HG02938 (cell line): ENCODE results near the gene ITPR1.

Experiments
- ATAC-seq: cut with Tn5 transposase; IDR thresholded peaks from one replicate; pipeline ENCODE4 v1.9.1; 2021; ENCODE audit warnings: mild to moderate bottlenecking, moderate library complexity; ENCODE audit not compliant: unreplicated experiment

Gene ITPR1

GRCh38 chr3:4678320-4678719 lies 185.2 kb downstream of the ITPR1 start:
- no peak for ATAC-seq

GRCh38 chr3:4680227-4680691 lies 187.1 kb downstream of the ITPR1 start:
- ATAC-seq = no peak

GRCh38 chr3:4680871-4681300 lies 187.7 kb downstream of the ITPR1 start:
- ATAC-seq = no peak

GRCh38 chr3:4681301-4681700 lies 188.2 kb downstream of the ITPR1 start:
- ATAC-seq = no peak

GRCh38 chr3:4684117-4684516 lies 191.0 kb downstream of the ITPR1 start:
- ATAC-seq = no peak

GRCh38 chr3:4684976-4685375 lies 191.8 kb downstream of the ITPR1 start:
- no peak for ATAC-seq

- ATAC-seq = no peak
These were observed 192.7 kb downstream of the ITPR1 start for GRCh38 chr3:4685673-4686345.

- no peak for ATAC-seq
These were observed 193.5 kb downstream of the ITPR1 start for GRCh38 chr3:4686619-4687018.

GRCh38 chr3:4687167-4687566 lies 194.0 kb downstream of the ITPR1 start:
- no peak for ATAC-seq

- ATAC-seq = no peak
These were observed 194.4 kb downstream of the ITPR1 start for GRCh38 chr3:4687596-4687995.

- no peak for ATAC-seq
These were observed 195.3 kb downstream of the ITPR1 start for GRCh38 chr3:4688411-4688810.

- ATAC-seq = no peak
These were observed 195.9 kb downstream of the ITPR1 start for GRCh38 chr3:4689021-4689420.

GRCh38 chr3:4690277-4690676 lies 197.1 kb downstream of the ITPR1 start:
- no peak for ATAC-seq

- peak; percentile 63 for ATAC-seq
These were observed 200.5 kb downstream of the ITPR1 start for GRCh38 chr3:4693620-4694019.

- no peak for ATAC-seq
These were observed 202.7 kb downstream of the ITPR1 start for GRCh38 chr3:4695846-4696245.

GRCh38 chr3:4696266-4696665 lies 203.1 kb downstream of the ITPR1 start:
- ATAC-seq = no peak

- ATAC-seq = no peak
These were observed 205.1 kb downstream of the ITPR1 start for GRCh38 chr3:4698125-4698821.

- ATAC-seq = no peak
These were observed 209.9 kb downstream of the ITPR1 start for GRCh38 chr3:4703054-4703480.

- no peak for ATAC-seq
These were observed 211.4 kb downstream of the ITPR1 start for GRCh38 chr3:4704552-4704951.

- ATAC-seq = no peak
These were observed 214.2 kb downstream of the ITPR1 start for GRCh38 chr3:4707324-4707723.

GRCh38 chr3:4708230-4708629 lies 215.1 kb downstream of the ITPR1 start:
- ATAC-seq = no peak

GRCh38 chr3:4709341-4709740 lies 216.2 kb downstream of the ITPR1 start:
- ATAC-seq = no peak
